GM11168 (cell line): Measurements from ENCODE around the gene OSBPL5.

Experiments used
- in situ Hi-C: fragments of 300-500 bp; cut with MboI; formaldehyde crosslinking; loops from one replicate; pipeline ENCODE4 v1.12.0; 2022; ENCODE audit warnings: low sequenced_read_pairs; ENCODE audit not compliant: unreplicated experiment

The OSBPL5 gene

DNA sequence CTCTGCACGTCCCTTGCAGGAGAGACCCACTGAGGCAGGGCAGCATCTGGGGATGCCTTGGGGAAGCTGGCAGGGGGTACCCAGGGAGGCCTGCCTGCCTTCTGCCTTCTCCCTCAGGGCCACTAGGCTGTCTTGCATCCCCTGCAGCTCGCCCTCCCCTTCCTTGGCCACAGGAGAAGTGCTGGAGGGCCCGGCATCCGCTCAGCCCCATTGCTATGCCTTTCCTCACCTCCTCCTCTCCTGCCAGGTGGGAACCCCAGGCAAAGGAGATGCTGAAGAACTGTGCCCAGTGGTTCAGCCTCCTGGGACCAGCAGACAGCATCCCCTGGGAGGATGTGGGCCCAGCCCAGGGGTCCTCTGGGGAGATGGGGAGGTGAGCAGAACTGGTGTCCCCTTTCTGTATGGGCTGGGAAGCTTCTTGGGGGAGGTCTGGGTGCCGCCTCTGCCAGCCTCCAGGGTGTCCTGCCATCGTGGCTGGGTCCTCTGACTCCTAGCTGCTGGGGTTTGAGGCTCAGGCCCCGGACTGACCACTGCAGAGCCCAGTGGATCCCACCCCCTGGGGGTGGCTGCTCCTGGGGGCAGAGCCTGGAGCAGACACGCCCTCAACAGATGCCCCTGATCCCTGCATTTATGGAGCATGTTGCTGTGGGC lies 32.9 kb upstream of the OSBPL5 start:
- in situ Hi-C loops: no loop called here

DNA sequence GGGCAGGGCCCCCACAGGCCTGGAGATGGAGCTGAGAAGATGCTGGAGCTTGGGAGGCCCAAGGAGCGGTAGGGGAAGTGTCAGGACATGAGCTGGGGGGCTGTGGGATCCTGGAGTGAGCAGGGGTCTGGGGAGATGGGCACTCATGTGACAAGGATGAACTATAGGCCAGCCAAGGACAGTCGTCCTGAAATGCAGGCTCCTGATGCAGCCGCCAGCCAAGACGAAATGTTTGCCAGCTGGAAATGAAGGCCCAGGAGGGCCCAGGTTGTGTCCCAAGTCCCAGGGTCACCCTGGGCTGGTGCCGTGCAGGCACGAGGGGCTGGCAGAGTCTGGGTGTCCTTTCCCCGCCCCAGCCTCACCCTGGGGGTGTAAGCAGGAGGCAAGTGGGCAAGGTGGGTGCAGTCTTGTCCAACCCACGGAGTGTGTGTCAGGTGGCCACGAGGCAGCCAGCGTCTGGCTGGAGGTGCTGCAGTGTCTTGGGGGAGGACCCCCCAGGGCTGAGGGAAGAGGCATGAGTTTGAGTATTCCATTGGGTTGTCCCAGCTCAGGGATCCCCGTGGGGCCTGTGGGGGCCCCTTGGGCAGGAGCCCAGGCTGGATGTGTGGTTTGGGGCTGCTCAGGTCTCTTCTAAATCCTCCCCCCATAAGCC lies 32.1 kb upstream of the OSBPL5 start:
- in situ Hi-C loops: no loop called here

DNA sequence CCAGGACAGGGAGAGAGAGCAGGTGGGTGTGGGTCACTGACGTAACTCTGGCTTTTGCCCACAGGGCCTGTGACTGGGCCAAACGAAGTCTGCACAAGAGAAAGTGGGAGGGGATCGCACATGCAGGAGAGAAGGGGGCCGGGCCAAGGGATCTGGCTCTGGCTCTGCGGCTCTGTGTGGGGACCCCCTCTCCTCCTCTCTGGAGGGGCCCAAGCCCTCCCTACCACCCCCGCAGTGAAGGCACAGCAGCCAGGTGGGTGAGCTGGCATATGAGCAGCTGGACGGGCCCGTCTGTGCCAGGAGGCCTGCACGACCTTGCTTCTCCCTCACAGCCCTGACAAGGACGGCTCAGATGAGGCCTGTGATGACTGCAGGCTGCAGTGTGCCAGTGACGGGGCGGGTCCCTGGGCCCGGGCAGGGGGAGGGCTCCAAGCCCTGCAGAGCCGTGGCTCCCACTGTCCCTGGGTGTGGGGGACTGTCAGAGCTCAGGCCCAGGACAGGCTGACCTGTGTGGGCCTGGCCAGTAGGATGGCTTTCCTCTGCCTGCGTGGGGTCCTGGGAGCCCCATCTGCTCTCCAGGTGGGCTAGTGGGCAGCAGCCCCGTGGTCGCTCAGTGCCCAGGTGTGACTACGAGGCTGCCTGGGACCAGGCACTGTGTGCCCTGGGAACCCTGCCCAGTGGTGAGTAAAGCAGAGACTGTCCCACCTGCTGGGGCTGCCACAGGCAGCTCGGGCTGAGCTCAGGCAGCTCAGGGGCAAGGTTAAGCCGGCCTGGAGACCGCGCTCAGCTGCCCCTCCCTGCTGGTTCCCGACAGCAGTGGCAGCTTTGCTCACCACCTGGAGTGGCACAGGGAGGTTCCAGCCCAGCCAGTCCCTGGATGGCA lies 31.3 kb upstream of the OSBPL5 start:
- in situ Hi-C loops: no loop called here

DNA sequence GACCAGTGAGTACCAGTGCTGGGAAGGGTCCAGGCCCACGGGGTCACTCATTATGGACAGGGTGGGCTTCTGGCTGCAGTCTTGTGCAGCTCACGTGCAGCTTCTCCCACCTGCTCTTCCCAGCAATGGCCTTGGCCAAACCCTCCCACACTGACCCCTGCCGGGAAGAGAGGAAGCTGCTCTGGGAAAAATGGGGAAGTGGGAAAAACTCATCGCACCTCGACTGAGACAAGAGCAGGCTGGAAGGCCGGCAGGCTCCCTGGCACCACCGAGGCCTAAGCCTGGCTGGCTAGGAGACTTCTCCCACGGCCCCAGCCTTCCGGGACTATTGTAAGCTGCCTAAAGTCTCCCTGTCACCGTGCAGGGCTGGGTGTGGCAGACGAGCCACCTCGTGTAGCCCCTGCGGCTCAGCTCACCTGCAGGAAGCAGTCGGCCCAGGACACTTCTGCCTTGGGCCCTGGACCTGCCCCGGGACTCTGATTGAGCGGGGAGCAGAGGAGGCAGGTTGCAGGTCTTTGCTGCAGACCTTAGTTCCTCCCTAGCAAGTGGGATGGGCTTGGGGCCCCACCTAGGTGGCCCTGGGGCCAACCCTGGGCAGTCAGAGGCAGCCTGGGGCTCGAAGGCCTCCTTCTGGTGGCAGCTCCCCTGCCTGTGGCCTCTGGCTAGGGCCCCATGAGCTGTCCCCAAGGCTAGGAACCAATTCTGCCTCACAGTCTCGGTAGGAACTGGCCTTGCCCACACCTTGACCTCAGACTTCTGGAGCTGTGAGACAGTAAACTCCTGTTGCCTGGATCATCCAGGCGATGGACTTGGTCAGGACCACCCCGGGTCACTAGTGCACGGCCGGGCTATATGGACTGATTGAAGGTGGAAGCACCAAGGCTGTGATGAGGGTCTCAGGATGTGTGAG lies 30.4 kb upstream of the OSBPL5 start:
- in situ Hi-C loops: no loop called here

DNA sequence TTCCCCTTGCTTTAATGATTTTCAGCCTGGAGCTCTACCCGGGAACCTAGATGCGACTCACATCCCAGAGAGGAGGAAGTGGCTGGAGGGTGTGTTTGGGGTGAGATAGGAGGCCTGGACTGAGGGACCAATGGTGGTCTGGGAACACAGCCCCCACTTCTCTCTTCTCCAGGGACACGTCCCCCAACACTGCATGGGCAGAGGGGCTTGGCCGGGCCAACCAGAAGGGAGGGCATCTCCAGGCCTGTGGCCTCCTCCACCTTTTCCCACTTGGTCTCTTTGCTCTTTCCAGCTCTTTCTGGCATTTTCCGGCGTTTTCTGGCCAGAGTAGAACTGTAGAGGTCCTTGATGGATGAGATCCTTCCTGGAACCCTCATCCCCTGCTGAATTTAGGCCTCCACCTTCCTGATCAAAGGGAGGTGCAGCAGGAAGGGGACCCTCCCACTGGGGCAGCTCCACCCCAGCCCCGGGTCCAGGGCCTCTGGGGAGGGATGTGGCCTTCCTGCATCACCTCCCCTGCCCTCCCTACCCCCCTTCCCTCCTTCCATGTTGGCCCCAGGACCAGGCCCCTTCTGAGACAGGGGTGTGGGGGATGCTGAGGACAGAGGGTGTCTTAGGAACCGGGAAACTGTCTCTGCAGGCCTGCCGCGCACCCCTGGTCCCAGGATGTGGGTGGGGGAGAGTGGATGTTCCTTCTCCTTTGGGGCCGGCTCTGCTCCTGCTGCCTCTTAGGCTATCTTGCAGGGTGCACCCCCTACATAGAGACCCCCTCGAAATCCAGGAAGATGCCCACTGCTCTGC lies 29.1 kb upstream of the OSBPL5 start:
- in situ Hi-C loops: no loop called here

DNA sequence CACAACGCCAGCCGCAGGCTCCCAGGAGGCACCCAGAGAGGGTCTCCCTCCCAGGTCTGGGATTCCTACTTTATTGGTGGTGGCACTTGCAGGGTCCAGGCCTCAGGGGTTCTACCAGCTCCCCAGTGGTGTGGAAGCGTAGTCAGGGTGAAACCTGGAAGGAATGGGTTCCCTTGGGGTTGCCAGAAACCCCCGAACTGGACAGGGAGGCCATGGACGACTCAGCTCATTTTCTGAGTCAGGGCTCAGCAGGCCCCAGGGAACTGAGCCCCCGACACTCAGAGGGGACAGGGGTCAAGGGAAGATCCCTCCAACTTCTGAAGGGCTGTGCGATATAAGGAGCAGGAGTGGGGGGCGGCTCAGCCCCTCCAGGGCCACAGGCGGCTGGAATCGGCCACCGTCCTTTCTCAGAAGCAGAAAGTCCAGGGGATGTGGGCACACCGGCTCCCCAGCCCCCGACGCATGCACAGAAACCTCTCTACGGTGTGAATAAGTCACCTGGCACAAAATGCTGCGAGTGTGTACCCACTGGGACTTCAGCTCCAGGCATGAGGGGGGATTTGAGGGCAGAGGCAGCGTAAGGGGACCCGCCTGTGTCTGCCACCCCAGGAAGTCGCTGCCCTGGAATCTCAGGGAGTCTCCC lies 28.4 kb upstream of the OSBPL5 start:
- in situ Hi-C loops: no loop called here

DNA sequence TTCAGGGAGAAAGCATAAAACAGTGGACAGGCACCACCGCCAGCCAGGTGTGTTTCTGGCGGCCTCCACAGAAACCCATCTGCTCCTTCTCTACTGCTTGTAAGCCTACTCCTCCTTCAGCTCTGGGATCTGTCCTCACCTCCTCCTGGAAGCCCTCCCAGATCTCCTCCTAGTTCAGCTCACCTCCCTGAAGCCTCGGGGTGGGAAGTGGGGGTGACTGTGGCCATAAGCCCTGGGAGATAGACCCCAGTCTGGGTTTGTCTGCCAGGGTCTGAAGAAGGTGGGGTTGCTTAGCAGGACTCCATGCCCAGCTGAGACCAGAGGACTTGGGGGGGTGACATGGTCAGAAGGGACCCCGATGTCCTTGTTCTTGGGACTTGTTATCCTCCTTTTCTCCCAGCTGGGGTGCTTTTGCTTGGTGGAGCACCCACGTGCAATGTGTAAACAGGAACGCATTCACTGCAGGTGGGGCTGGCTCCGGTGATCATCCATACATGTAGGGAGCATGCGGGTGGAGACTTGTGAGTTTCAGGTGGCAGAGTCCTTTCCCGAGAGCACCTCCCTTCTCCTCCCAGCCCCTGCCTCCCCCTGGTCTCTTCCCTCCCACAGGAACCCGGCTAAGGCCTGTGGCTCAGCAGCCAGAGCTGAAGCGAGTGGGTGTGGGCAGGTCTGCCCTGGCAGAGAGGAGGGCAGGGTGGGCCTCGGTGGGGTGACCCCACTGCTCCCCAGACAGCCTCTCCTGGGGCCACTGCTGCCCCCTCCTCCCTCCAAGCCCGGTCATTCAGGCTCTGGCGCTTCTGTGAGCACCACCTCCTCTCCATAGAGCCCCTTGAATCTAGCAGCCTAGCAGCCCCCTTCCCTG lies 27.6 kb upstream of the OSBPL5 start:
- in situ Hi-C loops: no loop called here

DNA sequence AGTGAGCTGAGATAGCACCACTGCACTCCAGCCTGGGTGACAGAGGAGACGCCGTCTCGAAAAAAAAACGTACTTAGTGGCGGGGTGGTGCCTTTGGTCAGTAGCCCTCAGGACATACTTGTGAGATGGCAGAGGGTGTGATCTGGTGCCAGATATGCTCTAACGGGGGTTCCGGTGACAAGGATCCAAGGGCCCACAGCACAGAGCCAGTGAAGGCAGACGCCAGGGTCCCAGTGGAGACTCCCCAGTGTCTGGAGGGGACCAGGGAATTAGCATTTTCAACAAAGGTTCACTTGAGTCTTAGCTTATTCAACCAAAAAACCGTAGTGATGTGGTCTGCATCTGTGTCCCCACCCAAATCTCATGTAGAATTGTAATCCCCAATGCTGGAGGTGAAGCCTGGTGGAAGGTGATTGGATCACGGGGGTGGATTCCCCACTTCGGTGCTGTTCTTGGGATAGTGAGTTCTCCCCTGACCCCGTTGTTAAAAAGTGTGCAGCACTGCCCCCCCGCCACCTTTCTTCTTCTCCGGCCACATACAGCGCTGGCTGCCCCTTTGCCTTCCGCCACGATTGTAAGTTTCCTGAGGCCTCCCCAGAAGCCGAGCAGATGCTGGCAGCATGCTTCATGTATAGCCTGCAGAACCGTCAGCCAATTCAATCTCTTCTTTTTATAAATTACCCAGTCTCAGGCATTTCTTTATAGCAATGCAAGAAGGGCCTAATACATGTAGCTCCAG lies 26.6 kb upstream of the OSBPL5 start:
- in situ Hi-C loops: no loop called here

DNA sequence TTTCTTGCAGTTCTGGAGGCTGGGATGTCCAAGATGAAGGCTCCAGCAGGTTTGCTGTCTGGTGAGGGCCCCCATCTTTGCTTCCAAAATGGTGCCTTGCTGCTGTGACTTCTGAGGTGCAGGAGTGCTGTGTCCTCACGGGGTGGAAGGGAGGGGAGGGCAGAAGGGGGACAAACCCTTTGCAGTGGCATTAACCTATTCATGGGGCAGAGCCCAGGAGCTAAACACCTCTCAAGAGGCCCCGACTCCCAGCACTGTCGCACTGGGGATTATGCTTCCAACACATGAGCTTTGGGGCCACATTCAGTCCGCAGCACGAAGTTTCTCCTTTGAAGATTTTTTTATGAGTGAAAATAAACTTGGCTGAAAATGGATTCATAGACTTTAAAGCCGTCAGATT lies 25.5 kb upstream of the OSBPL5 start:
- in situ Hi-C loops: no loop called here

DNA sequence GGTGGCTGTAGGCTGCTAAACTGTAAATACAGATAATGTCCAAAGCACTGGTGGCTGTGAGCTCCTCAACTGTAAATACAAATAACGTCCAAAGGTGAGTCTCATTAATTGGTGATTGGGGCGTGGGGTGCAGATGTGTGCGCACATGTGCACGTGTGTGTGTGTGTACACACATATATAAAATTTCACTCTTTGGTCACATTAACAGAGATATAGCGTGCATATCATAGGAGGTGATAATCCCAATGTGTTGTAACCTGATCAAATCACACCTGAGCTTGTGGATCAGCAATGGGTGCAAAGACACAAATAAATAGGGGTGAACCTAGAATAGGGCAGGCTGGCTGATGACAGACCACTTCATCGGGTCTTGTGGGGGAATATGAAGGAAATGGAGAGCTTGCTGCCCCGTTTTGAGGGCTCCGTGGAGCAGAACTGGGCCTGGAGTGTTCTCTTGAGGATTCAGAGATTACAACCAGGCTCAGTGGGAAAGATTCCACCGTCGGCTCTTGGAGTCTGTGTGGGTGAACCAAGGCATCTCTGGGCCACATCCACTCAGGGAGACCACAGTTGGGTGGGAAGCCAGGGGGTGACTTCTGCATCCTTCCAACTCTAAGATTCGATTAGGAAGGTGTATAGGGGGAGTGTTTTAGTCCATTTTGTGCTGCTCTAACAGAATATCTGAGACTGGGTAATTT lies 24.9 kb upstream of the OSBPL5 start:
- in situ Hi-C loops: no loop called here

DNA sequence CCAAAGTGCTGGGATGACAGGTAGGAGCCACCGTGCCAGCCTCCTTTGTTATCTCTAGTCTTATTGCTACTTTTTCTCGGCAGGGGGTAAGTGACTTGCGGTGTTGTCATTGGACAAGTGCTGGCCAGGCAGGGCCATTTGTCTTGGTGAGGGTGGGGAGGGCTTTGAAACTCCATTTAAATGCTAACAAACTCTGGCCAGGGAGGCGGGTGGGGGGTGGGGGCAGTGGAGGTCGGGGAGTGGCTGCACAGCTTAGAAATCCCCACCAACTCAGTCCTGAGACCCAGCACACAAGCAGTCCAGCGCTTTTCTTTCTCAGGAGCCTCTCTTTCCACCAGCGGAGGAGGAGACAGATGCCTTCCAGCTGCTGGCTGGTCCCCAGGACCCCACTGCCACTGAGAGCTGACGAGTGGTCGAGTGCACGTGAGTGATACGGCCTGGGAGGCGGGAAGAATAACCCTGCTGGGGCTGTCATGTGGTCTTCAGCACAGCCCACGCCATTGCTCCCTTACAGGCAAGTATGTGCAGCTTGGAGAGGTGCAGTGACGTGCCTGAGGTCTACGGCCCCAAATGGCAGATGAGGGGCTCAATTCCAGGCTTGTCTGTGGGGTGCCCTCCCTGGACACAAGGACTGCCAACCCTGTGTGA lies 24.2 kb upstream of the OSBPL5 start:
- in situ Hi-C loops: no loop called here

DNA sequence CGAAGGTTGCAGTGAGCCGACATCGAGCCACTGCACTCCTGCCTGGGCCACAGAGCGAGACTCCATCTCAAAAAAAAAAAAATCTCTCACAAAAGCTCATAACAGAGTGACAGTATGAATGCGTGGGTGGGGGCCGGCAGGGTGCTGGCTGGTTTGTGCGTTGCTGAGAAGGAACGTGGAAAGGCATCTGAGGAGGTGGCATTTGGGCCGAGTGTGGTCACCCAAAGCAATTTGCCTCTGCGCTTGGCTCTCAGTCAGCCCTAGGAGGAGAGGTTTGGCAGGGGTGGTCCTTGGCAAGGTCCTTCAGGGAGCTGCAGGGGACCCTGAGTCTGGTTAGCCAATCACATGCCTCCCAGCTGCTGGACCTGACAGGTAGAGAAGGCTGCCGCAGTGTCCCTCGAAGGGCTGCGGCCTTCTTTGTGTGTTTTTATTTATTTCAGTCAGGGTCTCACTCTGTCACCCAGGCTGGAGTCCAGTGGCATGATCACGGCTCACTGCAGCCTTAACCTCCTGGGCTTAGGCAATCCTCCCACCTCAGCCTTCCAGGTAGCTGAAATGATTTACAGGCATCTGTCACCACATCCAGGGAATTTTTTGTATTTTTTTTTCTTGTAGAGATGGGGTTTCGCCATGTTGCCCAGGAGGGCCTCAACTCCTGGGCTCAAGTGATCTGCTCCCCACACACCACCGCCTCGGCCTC lies 23.5 kb upstream of the OSBPL5 start:
- in situ Hi-C loops: no loop called here

DNA sequence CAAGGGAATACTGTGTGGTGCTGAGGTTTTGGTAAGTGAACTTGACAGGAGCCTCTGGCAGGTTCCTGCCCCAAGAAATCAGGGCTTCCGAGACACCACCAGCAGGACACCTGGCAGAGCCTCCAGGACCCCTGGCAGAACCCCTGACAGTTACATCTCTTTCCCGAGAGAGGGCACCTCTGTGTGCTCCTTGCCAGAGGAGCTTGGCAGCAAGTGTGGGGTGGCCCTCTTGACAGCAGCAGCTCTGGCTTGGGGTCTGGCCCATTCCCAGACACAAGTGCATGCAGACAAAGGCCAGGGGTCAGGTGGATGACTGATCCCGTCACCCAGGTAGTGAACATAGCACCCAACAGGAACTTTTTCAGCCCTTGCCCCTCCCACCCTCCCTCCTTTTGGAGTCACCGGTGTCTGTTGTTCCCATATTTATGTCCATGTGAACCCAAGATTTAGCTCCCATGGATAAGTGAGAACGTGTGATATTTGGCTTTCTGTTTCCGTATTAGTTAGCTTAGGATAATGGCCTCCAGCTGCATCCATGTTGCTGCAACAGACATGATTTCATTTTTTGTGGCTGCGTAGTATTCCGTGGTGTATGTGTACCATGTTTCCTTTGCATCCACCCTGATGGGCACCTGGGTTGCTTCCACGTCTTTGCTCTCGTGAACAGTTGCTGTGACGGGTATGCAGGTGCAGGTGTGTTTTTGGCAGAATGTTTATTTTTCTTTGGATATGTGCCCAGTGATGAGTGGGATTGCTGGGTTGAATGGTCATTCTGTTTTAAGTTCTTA lies 21.2 kb upstream of the OSBPL5 start:
- in situ Hi-C loops: no loop called here

DNA sequence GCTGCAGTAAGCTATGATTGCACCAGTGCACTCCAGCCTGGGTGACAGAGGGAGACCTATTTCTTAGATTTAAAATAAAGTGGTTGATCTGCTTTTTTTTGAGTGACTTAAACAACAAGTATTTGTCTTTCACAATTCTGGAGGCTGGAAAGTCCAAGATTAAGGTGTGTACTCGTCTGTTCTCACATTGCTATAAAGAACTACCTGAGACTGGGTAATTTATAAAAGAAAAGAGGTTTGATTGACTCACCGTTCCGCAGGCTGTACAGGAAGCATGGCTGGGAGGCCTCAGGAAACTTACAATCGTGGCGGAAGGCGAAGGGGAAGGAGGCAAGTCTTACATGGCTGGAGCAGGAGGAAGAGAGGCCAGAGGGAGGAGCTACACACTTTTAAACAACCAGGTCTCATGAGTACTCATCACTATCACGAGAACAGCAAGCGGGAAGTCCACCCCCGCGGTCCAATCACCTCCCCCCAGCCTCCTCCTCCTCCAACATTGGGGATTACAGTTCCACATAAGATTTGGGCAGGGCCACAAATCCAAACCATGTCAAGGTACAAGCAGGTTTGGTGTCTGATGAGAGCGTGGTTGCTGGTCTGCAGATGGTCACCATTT lies 19.7 kb upstream of the OSBPL5 start:
- in situ Hi-C loops: no loop called here

DNA sequence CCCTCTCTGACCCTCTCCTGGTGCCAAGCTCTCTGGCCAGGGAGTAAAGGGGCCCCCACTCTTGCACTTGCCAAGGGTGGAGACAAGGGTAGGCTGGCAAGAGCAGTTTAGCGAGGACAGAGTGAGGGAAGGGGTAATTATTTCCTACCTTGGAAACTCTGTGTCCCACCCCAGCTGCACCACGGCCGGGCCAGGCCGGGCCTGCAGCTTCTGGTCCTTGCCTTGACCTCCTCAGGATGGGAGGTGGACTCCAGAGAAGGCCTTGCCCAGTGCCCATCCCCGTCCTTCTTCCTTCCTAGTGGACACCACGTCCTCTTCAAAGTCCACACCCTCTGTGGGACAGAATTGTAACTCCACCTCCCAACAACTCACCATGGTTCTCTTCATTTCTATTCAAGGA lies 18.4 kb upstream of the OSBPL5 start:
- in situ Hi-C loops: no loop called here
